Activated naive CD8-positive, alpha-beta T cell treated with anti-CD3 and anti-CD28 coated beads, Interleukin-2, amount 10 ng/mL, durations not matched to agents 7 days and 5 days (primary cell): Measurements from ENCODE around the gene KLHDC7B. TPM values are rescaled to one million over a fixed set of nuclear protein-coding genes. Genes with fewer than 3 reads are reported as not detected.

Source experiments
- ATAC-seq: fragments of 150-1000 bp; cut with Tn5 transposase; one replicate; pipeline ENCODE4 v1.10.0; 2021; ENCODE audit warnings: low read depth, moderate library complexity
- POLR2A ChIA-PET: fragments of 350-600 bp; sonication (Branson Sonifier 250); formaldehyde crosslinking; loops from one replicate; lab custom pipeline; 2021; ENCODE audit warnings: antibody characterized with exemption; lab: Charles Lee
- DNase-seq: peaks from one replicate; pipeline ENCODE4 v3.0.0; 2021
- H3K27ac Mint-ChIP-seq: one replicate; pipeline ENCODE4 v1.8.0; 2022; ENCODE audit warnings: mild to moderate bottlenecking, mixed read lengths
- H3K27me3 Mint-ChIP-seq: one replicate; pipeline ENCODE4 v1.8.0; 2022; ENCODE audit warnings: mild to moderate bottlenecking, moderate library complexity, mixed read lengths
- H3K36me3 Mint-ChIP-seq: one replicate; pipeline ENCODE4 v1.8.0; 2021; ENCODE audit warnings: mild to moderate bottlenecking, mixed read lengths
- H3K4me1 Mint-ChIP-seq: one replicate; pipeline ENCODE4 v1.8.0; 2021; ENCODE audit warnings: mixed read lengths
- H3K4me3 Mint-ChIP-seq: one replicate; pipeline ENCODE4 v1.8.0; 2022; ENCODE audit warnings: mild to moderate bottlenecking, moderate library complexity, mixed read lengths
- H3K9me3 Mint-ChIP-seq: one replicate; pipeline ENCODE4 v1.8.0; 2021; ENCODE audit warnings: mixed read lengths
- total RNA-seq, 2 experiments: library from RNA; stranded (reverse); gene quantifications; one replicate each; pipeline ENCODE4 v1.2.3, GENCODE V29; 2021

The KLHDC7B gene
- 10 to 100 TPM; 18.8 to 21.9 TPM for total RNA-seq

- peak; percentile 23 for ATAC-seq
- DNase-seq, result peak; percentile 68
- Mint-ChIP-seq H3K27ac (peak within 1 kb of the TSS; percentile 98), H3K36me3 (peaks cover 18% of the 10 kb centered on the region), H3K4me3 (peak within 1 kb of the TSS; percentile 77), H3K27me3 (no peaks in the 10 kb centered on the region), H3K4me1 (peaks cover 46% of the 10 kb centered on the region), H3K9me3 (no peaks in the 10 kb centered on the region)
- POLR2A ChIA-PET, result interaction anchor here (0.6 to 9.8 kb wide), 12 partner anchors 10 to 124 kb away, joined by 3 to 300 read pairs (median 5); partner anchors contain the start of genes ARSA, CHKB, LMF2 and NCAPH2
Measured at GRCh38 chr22:50545522-50546325, at the start of gene KLHDC7B. TSS of gene KLHDC7B (plus strand) at chr22:50545899. CDS start at chr22:50546244, 345 bp downstream.

- no peaks in the 10 kb centered on the region for H3K9me3 Mint-ChIP-seq
- no peak for ATAC-seq
- POLR2A ChIA-PET, result interaction anchor here (1.0 to 1.5 kb wide), 2 partner anchors 27 to 45 kb away, joined by 3 to 5 read pairs; no protein-coding TSS in a partner anchor
Measured at GRCh38 chr22:50497093-50497492, 48.6 kb upstream of the KLHDC7B start.

GRCh38 chr22:50498322-50498890 is 47.3 kb upstream of the KLHDC7B start:
- Mint-ChIP-seq H3K36me3 (no peaks in the 10 kb centered on the region), H3K4me3 (peak overlapping the region; percentile 5), H3K27me3 (peaks cover 4% of the 10 kb centered on the region), H3K9me3 (no peaks in the 10 kb centered on the region), H3K4me1 (peaks cover 9% of the 10 kb centered on the region), H3K27ac (no peak overlapping the region)
- ATAC-seq (peak; percentile 94), DNase-seq (peak; percentile 67)
- POLR2A ChIA-PET, result interaction anchor here (1.1 to 2.8 kb wide), 3 partner anchors 9 to 54 kb away, joined by 4 to 9 read pairs (median 5); partner anchors contain the start of genes LMF2 and NCAPH2

More at GRCh38 chr22:50497093-50497492, 48.6 kb upstream of the KLHDC7B start:
- no peak overlapping the region for H3K27ac Mint-ChIP-seq
- no peak for DNase-seq
- H3K36me3 Mint-ChIP-seq, result no peaks in the 10 kb centered on the region
- peaks cover 4% of the 10 kb centered on the region for H3K27me3 Mint-ChIP-seq
- no peak overlapping the region for H3K4me3 Mint-ChIP-seq
- peaks cover 9% of the 10 kb centered on the region for H3K4me1 Mint-ChIP-seq

GRCh38 chr22:50500452-50500851 is 45.2 kb upstream of the KLHDC7B start:
- DNase-seq (no peak), ATAC-seq (no peak)
- POLR2A ChIA-PET, result interaction anchor here (0.7 to 2.8 kb wide), 4 partner anchors 25 to 305 kb away, joined by 3 to 9 read pairs (median 4); partner anchors contain the start of gene SCO2
- Mint-ChIP-seq H3K4me1 (peaks cover 9% of the 10 kb centered on the region), H3K9me3 (no peaks in the 10 kb centered on the region), H3K27me3 (peaks cover 4% of the 10 kb centered on the region), H3K36me3 (no peaks in the 10 kb centered on the region), H3K27ac (no peak overlapping the region), H3K4me3 (no peak overlapping the region)

- Mint-ChIP-seq H3K4me3 (no peak overlapping the region), H3K9me3 (no peaks in the 10 kb centered on the region), H3K36me3 (no peaks in the 10 kb centered on the region), H3K27me3 (peaks cover 4% of the 10 kb centered on the region), H3K27ac (no peak overlapping the region), H3K4me1 (peaks cover 9% of the 10 kb centered on the region)
- DNase-seq (no peak), ATAC-seq (no peak)
- POLR2A ChIA-PET, result interaction anchor here (1.3 to 1.9 kb wide), 3 partner anchors 28 to 261 kb away, joined by 3 to 6 read pairs (median 4); no protein-coding TSS in a partner anchor
Measured at GRCh38 chr22:50502096-50502495, 43.6 kb upstream of the KLHDC7B start.

GRCh38 chr22:50502628-50503474 is 42.8 kb upstream of the KLHDC7B start:
- no peak overlapping the region for H3K4me3 Mint-ChIP-seq
- H3K27ac Mint-ChIP-seq, result no peak overlapping the region
- H3K9me3 Mint-ChIP-seq, result no peaks in the 10 kb centered on the region
- no peak for DNase-seq
- ATAC-seq, result no peak
- no peaks in the 10 kb centered on the region for H3K36me3 Mint-ChIP-seq
- peaks cover 2% of the 10 kb centered on the region for H3K27me3 Mint-ChIP-seq
- POLR2A ChIA-PET, result interaction anchor here (1.3 to 1.9 kb wide), 3 partner anchors 29 to 262 kb away, joined by 3 to 6 read pairs (median 4); no protein-coding TSS in a partner anchor
- H3K4me1 Mint-ChIP-seq, result peaks cover 7% of the 10 kb centered on the region

- POLR2A ChIA-PET, result no interaction called here
- peaks cover 2% of the 10 kb centered on the region for H3K4me1 Mint-ChIP-seq
- no peaks in the 10 kb centered on the region for H3K9me3 Mint-ChIP-seq
- H3K4me3 Mint-ChIP-seq, result no peak overlapping the region
- DNase-seq, result peak; percentile 43
- H3K36me3 Mint-ChIP-seq, result no peaks in the 10 kb centered on the region
- H3K27ac Mint-ChIP-seq, result no peak overlapping the region
- no peaks in the 10 kb centered on the region for H3K27me3 Mint-ChIP-seq
- no peak for ATAC-seq
Measured at GRCh38 chr22:50503475-50504145, 42.1 kb upstream of the KLHDC7B start.

- POLR2A ChIA-PET, result interaction anchor here (1.0 kb wide), 1 partner anchor 21 kb away, joined by 3 read pairs; the partner anchor contains the start of gene SCO2
- Mint-ChIP-seq H3K36me3 (no peaks in the 10 kb centered on the region), H3K4me1 (peaks cover 9% of the 10 kb centered on the region), H3K27me3 (no peaks in the 10 kb centered on the region), H3K9me3 (no peaks in the 10 kb centered on the region), H3K4me3 (no peak overlapping the region), H3K27ac (no peak overlapping the region)
- DNase-seq (peak; percentile 35), ATAC-seq (no peak)
Measured at GRCh38 chr22:50504369-50505211, 41.1 kb upstream of the KLHDC7B start.

- no peaks in the 10 kb centered on the region for H3K9me3 Mint-ChIP-seq
- ATAC-seq (no peak), DNase-seq (no peak)
- H3K4me3 Mint-ChIP-seq, result peak overlapping the region; percentile 35
- no peak overlapping the region for H3K27ac Mint-ChIP-seq
- H3K4me1 Mint-ChIP-seq, result peaks cover 10% of the 10 kb centered on the region
- POLR2A ChIA-PET, result interaction anchor here (1.0 kb wide), 1 partner anchor 20 kb away, joined by 3 read pairs; the partner anchor contains the start of gene SCO2
- no peaks in the 10 kb centered on the region for H3K27me3 Mint-ChIP-seq
- no peaks in the 10 kb centered on the region for H3K36me3 Mint-ChIP-seq
Measured at GRCh38 chr22:50505276-50505775, 40.4 kb upstream of the KLHDC7B start.

- Mint-ChIP-seq H3K27me3 (no peaks in the 10 kb centered on the region), H3K36me3 (no peaks in the 10 kb centered on the region), H3K4me1 (peaks cover 10% of the 10 kb centered on the region), H3K4me3 (peak overlapping the region; percentile 97), H3K9me3 (no peaks in the 10 kb centered on the region), H3K27ac (peak overlapping the region; percentile 45)
- ATAC-seq (no peak), DNase-seq (peak; percentile 33)
- POLR2A ChIA-PET, result interaction anchor here (0.9 to 1.9 kb wide), 2 partner anchors 35 to 42 kb away, joined by 3 to 7 read pairs; no protein-coding TSS in a partner anchor
Measured at GRCh38 chr22:50505776-50506610, 39.7 kb upstream of the KLHDC7B start.
